Astrocyte of the cerebellum (primary cell): ENCODE measurements around the gene CELSR3.

Source experiments
- DNase-seq: peaks from one replicate; pipeline ENCODE4 v3.0.0-alpha.2; 2011; ENCODE audit warnings: low read depth
- H3K4me3 ChIP-seq: 2 replicates; pipeline ENCODE4 v1.5.1; 2011; ENCODE audit warnings: mild to moderate bottlenecking, low read depth, low read length, moderate library complexity
- in situ Hi-C: cut with HindIII; loops from 2 replicates; pipeline ENCODE4 v1.10.0; 2017; ENCODE audit warnings: low sequenced_read_pairs
- TF ChIP-seq, protein P1 (sequence below): IDR thresholded peaks from 2 replicates; pipeline ENCODE4 v1.5.1; 2012; ENCODE audit warnings: low read length, low read depth, moderate library complexity, mild to moderate bottlenecking; ENCODE audit errors: missing control alignments

Gene CELSR3

DNA sequence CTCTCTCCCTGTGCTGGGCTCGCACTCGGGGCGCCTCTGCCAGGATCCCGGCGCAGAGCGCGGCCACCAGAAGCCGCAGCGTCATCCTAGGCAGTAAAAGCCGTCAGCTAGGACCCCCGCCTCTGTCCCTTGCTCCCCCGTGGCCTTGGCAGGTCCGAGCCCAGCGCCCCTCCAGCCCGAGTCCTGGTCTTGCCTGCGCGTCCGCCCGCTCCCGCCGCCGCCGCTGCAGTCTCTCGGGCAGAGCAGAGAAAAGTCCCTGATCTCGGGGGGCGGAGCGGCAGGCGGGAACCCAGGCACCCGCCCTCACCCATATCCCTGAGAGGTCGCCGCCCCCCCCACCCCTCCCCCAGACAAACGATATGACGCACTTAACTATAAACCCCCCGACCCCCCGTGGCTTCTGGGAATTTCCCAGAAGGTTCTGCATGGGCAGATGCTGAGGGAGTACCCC is 67.6 kb downstream of the CELSR3 start, which contains the start of gene COL7A1:
COL7A1 (minus strand) TSS at position 255 of the 451 bp plus-strand sequence; CDS start at position 85, 170 bp downstream.
- in situ Hi-C loops, result no loop called here
- peak within 1 kb of the TSS; percentile 35 for H3K4me3 ChIP-seq
- TF ChIP-seq, protein P1, sequence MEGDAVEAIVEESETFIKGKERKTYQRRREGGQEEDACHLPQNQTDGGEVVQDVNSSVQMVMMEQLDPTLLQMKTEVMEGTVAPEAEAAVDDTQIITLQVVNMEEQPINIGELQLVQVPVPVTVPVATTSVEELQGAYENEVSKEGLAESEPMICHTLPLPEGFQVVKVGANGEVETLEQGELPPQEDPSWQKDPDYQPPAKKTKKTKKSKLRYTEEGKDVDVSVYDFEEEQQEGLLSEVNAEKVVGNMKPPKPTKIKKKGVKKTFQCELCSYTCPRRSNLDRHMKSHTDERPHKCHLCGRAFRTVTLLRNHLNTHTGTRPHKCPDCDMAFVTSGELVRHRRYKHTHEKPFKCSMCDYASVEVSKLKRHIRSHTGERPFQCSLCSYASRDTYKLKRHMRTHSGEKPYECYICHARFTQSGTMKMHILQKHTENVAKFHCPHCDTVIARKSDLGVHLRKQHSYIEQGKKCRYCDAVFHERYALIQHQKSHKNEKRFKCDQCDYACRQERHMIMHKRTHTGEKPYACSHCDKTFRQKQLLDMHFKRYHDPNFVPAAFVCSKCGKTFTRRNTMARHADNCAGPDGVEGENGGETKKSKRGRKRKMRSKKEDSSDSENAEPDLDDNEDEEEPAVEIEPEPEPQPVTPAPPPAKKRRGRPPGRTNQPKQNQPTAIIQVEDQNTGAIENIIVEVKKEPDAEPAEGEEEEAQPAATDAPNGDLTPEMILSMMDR, result no peak
- no peak for DNase-seq

DNA sequence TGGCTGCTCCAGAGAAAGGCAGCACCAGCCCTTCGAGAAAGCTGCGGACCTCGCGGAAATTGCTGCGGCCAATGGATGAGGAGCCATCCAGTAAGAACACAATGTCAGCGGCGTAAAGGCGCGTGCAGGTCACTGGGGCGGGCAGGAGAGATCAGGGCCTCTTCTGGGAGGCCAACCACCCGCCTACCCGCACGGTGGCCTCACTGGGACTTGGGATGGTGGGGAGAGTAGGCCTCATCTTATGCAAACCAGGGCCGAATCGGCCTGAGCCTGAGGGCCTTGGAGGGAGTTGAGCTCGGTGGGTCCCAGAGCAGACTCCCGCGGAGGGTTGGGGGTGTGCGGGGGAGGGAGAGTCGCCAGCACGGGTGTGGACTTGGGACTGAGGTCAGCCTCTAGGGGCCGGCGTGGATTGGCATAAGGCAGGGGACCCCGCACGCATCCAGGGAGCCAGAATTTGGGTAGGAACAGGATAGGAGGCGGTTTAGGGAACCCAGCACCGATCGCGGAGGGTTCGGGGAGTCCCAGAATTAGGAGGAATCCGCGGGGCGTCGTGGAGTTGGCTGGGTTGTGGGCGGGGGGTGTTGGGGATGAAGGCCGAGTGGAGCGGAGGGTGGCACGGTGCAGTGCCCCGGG is 68.2 kb downstream of the CELSR3 start:
- H3K4me3 ChIP-seq, result peak overlapping the region; percentile 35
- TF ChIP-seq, protein P1, result no peak
- in situ Hi-C loops, result no loop called here
- no peak for DNase-seq

DNA sequence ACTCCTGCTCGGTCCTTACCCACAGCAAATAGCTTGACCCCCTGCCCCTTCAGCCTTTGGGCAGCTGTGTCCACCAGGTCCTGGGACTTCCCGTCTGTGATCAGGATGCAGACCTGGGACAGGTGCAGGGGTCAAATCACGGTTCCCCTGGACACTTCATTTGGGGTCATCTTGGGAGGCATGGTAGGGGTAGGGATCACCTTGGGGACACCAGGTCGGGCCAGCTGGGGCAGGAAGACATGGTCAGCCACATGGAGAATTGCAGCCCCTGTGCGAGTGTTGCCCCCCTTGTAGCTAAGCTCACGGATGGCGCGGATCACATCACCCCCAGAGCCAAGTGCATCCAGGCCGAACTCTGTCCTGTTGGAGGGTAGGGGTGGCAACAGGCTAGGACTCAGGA is 69.3 kb downstream of the CELSR3 start:
- in situ Hi-C loops, result no loop called here
- TF ChIP-seq, protein P1, result no peak
- H3K4me3 ChIP-seq, result no peak overlapping the region
- DNase-seq, result no peak

DNA sequence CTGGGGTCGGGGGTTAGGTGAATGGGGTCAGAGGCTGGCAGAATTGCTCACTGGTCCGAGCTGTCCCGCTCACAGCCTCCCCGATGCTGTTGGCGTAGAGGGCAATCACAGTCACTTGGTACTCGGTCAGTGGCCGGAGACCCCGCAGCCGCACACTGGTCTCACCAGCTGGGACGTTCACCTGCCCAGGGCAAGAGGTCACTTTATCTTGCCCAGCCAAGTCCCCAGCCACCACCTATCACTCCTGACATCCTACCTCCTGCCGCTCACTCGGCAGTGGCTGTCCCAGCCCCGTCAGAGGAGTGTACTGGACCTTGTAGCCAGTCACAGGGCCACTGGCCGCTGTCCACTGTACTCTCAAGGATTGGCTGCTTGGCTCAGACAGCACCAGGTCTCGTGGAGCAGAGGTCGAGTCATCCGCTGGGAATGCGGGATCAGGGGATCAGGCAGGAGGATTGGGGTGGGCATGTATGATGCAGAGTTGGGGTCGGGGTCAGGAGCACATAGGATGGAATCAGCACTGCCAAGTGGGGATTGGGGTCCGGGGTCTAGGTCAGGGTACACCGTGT is 70.1 kb downstream of the CELSR3 start:
- no peak overlapping the region for H3K4me3 ChIP-seq
- in situ Hi-C loops, result no loop called here
- TF ChIP-seq, protein P1, result no peak
- DNase-seq, result no peak

DNA sequence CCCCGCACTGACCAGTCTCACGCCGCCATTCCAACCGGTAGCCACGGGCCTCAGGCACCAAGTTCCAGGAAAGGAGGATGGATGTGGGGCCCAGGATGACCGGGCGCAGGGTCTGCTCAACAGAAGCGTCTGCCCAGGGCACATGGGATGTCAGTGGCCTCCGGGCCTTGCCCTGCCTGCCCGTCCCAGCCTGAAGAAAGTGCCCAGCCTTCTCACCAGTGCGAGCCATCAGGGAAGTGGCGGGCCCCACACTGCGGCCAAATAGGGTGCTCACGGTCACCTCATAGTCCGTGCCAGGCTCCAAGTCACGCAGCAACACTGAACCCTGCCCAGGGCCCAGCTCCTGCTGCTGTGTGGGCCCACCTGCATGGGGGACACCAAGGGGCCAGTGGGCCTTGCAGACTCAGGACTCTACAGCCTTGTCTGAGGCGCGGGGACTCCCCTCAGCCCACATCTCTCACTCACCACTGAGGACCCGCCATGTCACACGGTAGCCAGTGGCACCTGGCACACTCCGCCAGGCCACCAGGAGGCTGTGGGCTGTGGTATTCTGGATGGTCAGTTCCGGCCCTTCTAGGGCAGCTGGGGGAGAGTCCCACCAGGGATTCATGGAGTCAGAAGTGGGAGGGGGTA is 70.7 kb downstream of the CELSR3 start:
- no peak for DNase-seq
- in situ Hi-C loops, result no loop called here
- TF ChIP-seq, protein P1, result no peak
- no peak overlapping the region for H3K4me3 ChIP-seq

DNA sequence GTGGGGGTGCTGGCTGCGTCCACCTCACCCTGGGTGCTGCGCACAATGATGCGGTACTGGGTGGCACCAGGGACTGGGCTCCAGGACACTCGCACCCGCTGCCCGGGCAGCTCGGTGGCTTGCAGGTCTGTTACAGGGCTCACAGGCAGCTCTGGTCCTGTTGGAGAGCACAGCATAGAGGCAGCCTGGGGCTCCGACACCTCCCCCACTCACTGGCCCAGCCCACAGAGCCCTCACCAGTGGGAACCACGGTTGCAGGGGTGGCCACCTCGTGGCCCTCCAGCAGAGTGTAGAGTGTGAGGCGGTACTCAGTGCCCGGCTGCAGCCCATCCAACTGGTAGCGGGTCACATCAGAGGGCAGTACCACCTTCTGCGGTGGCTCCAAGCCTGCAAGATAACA is 71.2 kb downstream of the CELSR3 start:
- H3K4me3 ChIP-seq, result no peak overlapping the region
- DNase-seq, result no peak
- in situ Hi-C loops, result no loop called here
- TF ChIP-seq, protein P1, result no peak
